H1 (cell line): ENCODE measurements around the gene UBE4B. TPM values are rescaled to one million over a fixed set of nuclear protein-coding genes. Genes with fewer than 3 reads are reported as not detected.

Experiments
- CHD7 ChIP-seq: fragments of 300-600 bp; sonication (generic); IDR thresholded peaks from 2 replicates; pipeline ENCODE4 v1.7.1; 2012; ENCODE audit warnings: low read length, moderate library complexity, mild to moderate bottlenecking, inconsistent platforms; ENCODE audit not compliant: insufficient replicate concordance
- EGR1 ChIP-seq: IDR thresholded peaks from 2 replicates; pipeline ENCODE4 v1.6.1; 2011; ENCODE audit warnings: low read depth, low read length, borderline replicate concordance
- GABPA ChIP-seq: IDR thresholded peaks from 2 replicates; pipeline ENCODE4 v1.6.1; 2011; ENCODE audit warnings: mild to moderate bottlenecking, low read length, moderate library complexity, borderline replicate concordance; ENCODE audit not compliant: insufficient read depth
- KDM5A ChIP-seq: fragments of 200-600 bp; IDR thresholded peaks from 2 replicates; pipeline ENCODE4 v1.7.1; 2012; ENCODE audit warnings: mild to moderate bottlenecking, low read length, inconsistent platforms, mixed read lengths
- PHF8 ChIP-seq: fragments of 200-600 bp; sonication (generic); conservative IDR thresholded peaks from 2 replicates; pipeline ENCODE4 v1.7.1; 2012; ENCODE audit warnings: low read depth, mild to moderate bottlenecking, inconsistent platforms, low read length, moderate library complexity
- SP1 ChIP-seq: IDR thresholded peaks from 2 replicates; pipeline ENCODE4 v1.6.1; 2011; ENCODE audit warnings: low read depth, low read length
- SUZ12 ChIP-seq: fragments of 200-600 bp; sonication (generic); IDR thresholded peaks from 2 replicates; pipeline ENCODE4 v1.6.1; 2012; ENCODE audit warnings: mild to moderate bottlenecking, inconsistent platforms, low read length, moderate library complexity, mixed read lengths
- USF2 ChIP-seq: IDR thresholded peaks from 2 replicates; pipeline ENCODE4 v1.6.1; 2011; ENCODE audit warnings: low read length, improper control_type of control experiment
- polyA plus RNA-seq, 7 experiments: library from polyadenylated mRNA; depleted of rRNA in 3 of 7; stranded (reverse) in 5 of 7; unstranded in 2 of 7; fragments of >200 nt in 5 of 7; fragments of 200-250 nt in 2 of 7; gene quantifications; 1 replicate in 5 of 7; 2 replicates in 1 of 7; 4 replicates in 1 of 7; pipeline versions ENCODE4 v1.2.1 to v1.2.3, GENCODE V29; 2011 to 2013; ENCODE audit warnings: missing spikeins in 2 of 7, mixed read lengths in 2 of 7
- total RNA-seq: library from RNA; stranded (reverse); fragmentation: NEBNext Ultra II Directional; extraction: Animal tissue kit (Norgen Biotek cat#: 25700); gene quantifications from 2 replicates; pipeline ENCODE4 v1.2.1, GENCODE V29; 2021

Gene UBE4B
- total and polyA plus RNA-seq, 2 of the 8 experiments (the other 6 are each of a cell fraction or from before 2014, with no cell fraction given), result 24.5 to 90.1 TPM

- TF ChIP-seq CHD7 (no peak), USF2 (no peak), SUZ12 (no peak), GABPA (no peak), SP1 (no peak), PHF8 (no peak), EGR1 (no peak), KDM5A (no peak)
Observed at GRCh38 chr1:10103193-10103592, 70.4 kb downstream of the UBE4B start (continued).
